Measurements from ENCODE around the gene SYTL1.
"Not testable (repeated sequence)": the region's sequence is repeated elsewhere in the genome, so short reads cannot be mapped to it uniquely, and the experiment has no call there.

Gene SYTL1

DNA sequence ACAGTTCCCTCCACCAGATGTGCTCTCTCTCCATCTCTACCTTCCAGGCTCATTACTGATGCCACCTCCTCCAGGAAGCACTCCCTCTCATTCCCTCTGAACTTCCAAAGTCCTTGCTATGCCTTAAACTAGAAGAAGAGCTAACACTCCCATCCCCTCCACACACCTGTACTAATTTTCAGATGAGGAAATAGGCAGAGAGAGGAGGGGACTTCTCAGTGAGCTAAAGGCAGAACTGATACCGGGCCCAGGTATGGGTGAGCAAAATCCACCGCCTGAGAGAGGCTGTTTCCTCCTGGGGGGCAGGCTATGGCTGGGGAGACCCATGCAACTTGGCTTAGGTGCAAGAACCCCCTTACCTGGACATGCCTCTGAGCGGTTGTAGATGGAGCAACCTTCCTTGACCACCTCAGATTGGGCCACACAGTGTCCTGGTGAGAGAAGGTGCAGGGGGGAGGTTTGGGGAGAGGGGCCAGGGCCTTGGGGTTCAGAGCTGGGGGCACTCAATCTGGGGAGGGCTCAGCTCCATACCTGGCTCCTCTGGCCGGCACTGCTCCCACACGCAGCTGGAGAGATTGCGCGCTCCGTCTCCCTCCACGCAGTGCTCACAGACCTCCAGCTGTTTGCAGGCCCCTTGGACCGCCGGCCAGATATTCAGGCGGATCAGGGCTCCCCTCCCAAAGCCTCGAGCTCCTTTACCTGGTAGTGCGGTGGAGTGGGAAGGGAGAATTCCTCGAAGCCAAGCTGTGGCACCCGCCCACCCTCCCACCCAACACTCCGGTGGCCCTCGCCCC, 40.3 kb downstream of the SYTL1 start:
- no peak for DNase-seq (ENCODE audit: insufficient read length)
- TF ChIP-seq POLR2AphosphoS5 (IDR thresholded peaks at IDR 0.05; ENCODE audit: low read depth, low read length) (no peak), TAF1 (IDR thresholded peaks at IDR 0.05; ENCODE audit: borderline replicate concordance, low read depth, low read length) (no peak), POLR2A (IDR thresholded peaks at IDR 0.05; ENCODE audit: low read depth, low read length) (no peak)
- FAIRE-seq: no peak

DNA sequence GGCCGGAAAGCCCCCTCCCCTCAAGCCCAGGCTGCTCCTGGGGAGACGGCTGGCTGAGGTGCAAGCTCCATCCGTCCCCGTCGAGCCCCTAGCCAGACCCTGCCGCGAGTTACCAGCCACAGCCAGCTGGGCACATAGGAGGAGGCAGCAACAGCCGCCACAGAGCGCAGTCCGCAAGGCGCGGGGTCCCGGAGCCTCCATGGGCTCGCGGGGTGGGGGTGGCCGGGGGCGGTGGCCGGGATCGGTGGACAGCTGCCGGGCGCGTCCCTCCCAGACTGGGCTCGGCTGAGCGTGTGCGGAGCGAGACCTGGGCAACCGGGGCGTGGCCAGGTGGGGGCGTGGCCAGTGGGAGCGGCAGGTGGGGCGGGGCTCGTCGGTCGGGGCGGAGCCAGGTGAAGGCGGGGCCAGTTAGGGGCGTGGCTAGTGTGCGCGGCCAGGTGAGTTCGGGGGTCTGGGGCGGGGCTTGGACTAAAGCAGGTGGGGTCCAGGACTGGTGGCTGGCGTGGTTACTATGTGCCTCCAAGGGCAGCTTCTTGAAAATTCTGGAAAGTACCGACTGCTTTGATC, 41.3 kb downstream of the SYTL1 start, which contains the start of gene CD164L2:
TSS of gene CD164L2 (minus strand) at position 295 of the 567 bp plus-strand sequence. CDS start at position 201, 94 bp downstream.
- DNase-seq (ENCODE audit: insufficient read length): no peak
- FAIRE-seq: no peak
- TF ChIP-seq POLR2A (IDR thresholded peaks at IDR 0.05; ENCODE audit: low read depth, low read length) (no peak), TAF1 (IDR thresholded peaks at IDR 0.05; ENCODE audit: borderline replicate concordance, low read depth, low read length) (no peak), POLR2AphosphoS5 (IDR thresholded peaks at IDR 0.05; ENCODE audit: low read depth, low read length) (no peak)

DNA sequence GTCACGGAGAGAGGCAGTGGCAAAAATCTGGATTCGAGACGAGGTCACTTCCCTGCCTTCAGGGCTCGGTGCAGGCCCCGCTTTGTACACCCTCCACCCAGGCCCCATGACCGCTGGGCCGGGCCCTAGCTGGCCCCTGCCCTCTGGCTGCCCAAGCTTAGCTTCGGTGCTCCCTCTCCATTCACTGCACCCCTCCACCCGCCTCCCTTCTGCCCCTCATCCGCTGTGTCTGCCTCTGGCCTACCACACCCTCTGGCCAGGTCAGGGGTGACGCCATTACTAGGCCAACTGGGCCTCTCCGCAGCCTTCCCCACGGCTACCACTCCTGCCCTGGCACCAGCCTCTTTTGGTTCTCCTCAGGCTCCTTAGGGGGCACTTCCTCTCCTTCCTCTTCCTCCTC, 41.8 kb downstream of the SYTL1 start:
- TF ChIP-seq POLR2A (IDR thresholded peaks at IDR 0.05; ENCODE audit: low read depth, low read length) (no peak), TAF1 (IDR thresholded peaks at IDR 0.05; ENCODE audit: borderline replicate concordance, low read depth, low read length) (no peak), POLR2AphosphoS5 (IDR thresholded peaks at IDR 0.05; ENCODE audit: low read depth, low read length) (no peak)
- DNase-seq (ENCODE audit: insufficient read length) (no peak), FAIRE-seq (no peak)

DNA sequence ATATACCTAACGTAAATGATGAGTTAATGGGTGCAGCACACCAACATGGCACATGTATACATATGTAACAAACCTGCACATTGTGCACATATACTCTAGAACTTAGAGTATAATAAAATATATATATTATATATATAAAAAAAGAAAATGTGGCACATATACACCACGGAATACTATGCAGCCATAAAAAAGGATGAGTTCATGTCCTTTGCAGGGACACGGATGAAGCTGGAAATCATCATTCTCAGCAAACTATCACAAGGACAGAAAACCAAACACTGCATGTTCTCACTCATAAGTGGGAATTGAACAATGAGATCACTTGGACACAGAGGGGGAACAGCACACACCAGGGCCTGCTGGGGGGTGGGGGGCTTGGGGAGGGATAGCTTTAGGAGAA, 43.0 kb downstream of the SYTL1 start:
- FAIRE-seq; DNase-seq (ENCODE audit: insufficient read length): not testable (repeated sequence)

DNA sequence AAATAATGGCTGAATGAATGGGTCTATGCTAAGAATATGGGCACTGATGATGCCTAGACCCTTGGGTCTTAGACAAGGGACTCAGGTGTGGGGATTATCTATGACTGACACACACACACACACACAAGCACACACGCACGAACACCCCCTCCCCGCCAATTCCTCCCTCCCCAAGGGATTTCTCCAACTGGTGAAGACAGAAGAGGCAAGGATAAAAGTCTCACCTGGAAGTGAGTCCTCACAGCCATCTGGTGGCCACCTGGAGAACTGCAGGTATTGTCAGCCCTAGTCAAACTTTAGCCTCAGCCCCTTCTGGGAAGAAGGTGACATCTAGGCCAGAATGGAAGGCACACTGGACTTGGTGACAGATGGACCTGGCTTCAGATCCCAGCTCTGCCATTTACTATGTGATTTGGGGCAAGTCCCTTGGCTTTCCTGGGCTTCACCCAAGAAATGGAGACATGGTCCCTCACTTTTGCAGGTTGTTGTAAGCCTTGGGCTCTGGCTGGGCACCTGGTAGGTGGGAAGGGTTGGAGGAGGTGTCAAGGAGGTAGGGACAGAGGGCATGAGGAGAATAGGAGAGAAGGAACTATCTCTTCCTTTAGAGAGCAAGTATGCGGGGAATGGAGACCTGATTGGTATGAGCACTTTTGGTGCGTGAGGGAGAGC, 46.6 kb downstream of the SYTL1 start:
- FAIRE-seq (peak; percentile 88), DNase-seq (ENCODE audit: insufficient read length) (no peak)
- TF ChIP-seq TAF1 (IDR thresholded peaks at IDR 0.05; ENCODE audit: borderline replicate concordance, low read depth, low read length): no peak
- no peak for TF ChIP-seq POLR2AphosphoS5 (IDR thresholded peaks at IDR 0.05; ENCODE audit: low read depth, low read length)
- no peak for TF ChIP-seq POLR2A (IDR thresholded peaks at IDR 0.05; ENCODE audit: low read depth, low read length)

DNA sequence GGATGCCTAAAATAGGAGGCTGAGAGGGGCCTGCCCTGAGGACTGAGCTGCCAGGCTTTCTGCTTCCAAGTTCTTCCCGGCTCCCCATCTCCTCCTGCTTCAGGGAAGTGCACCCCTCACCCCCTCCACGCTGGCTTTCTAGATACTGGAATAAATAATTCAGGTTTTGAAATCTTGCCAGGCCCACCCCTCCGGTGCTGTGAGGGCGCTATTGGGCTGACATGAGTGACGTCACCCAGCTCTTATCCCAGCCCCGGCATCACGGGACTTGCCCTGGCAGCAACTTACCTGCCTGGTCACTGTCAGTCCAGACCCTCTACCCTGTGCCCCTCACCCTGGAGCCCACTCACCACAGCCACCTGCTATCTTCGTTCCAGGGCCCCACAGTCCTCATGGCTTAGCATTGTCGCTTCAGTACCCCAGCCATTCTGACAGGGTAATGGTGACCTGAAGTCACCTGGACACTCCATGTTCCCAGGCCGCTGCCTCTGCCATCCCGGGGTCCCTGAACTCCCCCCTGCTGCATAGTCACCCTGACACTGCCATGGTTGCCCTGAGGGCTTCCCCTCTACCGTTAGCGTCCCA, 49.8 kb downstream of the SYTL1 start:
- no peak for DNase-seq (ENCODE audit: insufficient read length)
- no peak for FAIRE-seq
- no peak for TF ChIP-seq TAF1 (IDR thresholded peaks at IDR 0.05; ENCODE audit: borderline replicate concordance, low read depth, low read length)
- no peak for TF ChIP-seq POLR2AphosphoS5 (IDR thresholded peaks at IDR 0.05; ENCODE audit: low read depth, low read length)
- no peak for TF ChIP-seq POLR2A (IDR thresholded peaks at IDR 0.05; ENCODE audit: low read depth, low read length)

DNA sequence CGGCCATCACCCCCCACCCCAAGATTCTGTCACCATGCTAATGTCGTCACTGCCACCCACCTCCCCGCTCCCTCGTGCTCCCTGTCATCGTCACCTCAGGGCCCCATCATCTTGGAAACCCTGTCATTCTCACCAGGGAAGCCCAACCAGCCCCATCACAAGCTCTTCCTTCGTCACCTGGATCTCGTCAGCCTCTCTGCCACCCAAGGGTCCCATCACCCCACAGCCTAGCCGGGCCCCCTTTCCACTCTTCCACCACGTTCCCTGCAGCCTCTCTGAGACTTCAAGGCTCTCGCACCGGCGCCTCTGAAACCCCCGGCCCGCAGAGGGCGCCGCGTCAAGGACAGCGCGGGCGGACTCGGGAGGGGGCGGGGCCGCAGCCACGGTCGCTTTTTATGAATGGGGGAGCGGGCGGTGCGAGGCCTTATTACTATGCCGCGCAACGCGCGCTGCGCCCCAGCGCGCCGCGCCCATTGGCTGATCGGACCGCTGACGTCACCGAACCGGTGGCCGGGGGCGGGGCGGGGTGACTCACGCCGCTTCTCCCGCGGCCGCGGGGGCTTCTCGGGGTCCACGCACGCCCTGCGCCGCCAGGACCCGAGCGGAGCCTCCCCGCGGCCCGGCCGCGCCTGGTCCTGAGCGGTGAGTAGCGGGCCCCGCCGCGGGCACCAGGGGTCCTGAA, 50.4 kb downstream of the SYTL1 start, which contains the start of gene GPR3:
TSS of gene GPR3 (plus strand) at position 527 of the 682 bp plus-strand sequence. CDS start 1,177 bp downstream, outside the sequence.
- DNase-seq (ENCODE audit: insufficient read length) (peak; percentile 93), FAIRE-seq (peak; percentile 89)
- TF ChIP-seq POLR2AphosphoS5 (IDR thresholded peaks at IDR 0.05; ENCODE audit: low read depth, low read length) (no peak), TAF1 (IDR thresholded peaks at IDR 0.05; ENCODE audit: borderline replicate concordance, low read depth, low read length) (no peak), POLR2A (IDR thresholded peaks at IDR 0.05; ENCODE audit: low read depth, low read length) (no peak)

DNA sequence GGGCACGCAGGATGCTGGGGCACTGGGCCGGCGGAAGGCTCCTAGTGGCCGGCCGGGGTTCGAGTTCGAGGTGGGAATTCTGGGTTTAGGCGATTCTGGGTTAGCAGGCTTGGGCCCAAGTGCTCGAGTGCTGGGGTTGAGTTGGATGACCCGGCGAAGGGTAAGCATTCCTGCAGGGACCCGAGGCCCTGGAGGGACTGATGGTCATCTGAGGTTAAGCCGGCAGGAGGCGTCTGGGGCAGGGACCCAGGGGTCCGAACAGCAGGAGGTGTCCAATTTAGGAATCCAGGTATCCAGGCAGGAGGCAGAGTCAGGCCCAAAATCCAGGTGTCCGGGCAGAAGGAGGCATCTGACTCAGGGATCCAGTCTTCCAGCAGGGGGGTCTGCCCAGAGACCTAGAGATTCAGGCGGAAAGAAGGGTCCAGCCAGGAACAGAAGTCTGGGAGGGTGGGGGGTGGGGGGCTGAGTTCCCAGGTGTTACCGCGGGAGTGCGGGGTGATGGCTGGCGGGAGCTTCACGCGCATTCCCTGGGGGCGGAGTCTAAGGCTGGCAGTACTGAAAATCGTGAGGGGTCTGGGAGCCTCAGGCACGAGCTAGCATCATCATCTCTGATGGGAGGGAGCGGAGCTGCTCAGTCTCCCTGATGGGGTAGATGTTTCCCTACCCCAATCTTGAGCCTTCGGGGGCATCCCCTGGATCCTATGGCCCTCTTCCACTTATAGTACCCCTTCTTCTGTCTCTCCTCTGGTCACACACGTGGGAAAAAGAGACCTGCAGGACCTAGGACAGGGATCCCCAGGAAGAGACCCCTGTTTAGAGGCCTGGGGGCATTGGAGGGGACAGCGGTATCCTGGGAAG, 51.2 kb downstream of the SYTL1 start:
- DNase-seq (ENCODE audit: insufficient read length) (no peak), FAIRE-seq (no peak)
- TF ChIP-seq POLR2A (IDR thresholded peaks at IDR 0.05; ENCODE audit: low read depth, low read length): no peak

DNA sequence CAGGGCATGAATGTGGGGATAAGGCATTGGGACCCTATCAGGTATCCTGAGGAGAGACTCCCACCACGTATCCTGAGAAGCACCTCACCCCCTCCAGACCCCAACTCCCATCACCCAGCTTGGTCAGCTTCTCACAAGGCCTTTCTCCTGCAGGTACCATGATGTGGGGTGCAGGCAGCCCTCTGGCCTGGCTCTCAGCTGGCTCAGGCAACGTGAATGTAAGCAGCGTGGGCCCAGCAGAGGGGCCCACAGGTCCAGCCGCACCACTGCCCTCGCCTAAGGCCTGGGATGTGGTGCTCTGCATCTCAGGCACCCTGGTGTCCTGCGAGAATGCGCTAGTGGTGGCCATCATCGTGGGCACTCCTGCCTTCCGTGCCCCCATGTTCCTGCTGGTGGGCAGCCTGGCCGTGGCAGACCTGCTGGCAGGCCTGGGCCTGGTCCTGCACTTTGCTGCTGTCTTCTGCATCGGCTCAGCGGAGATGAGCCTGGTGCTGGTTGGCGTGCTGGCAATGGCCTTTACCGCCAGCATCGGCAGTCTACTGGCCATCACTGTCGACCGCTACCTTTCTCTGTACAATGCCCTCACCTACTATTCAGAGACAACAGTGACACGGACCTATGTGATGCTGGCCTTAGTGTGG, 51.9 kb downstream of the SYTL1 start:
- no peak for DNase-seq (ENCODE audit: insufficient read length)
- FAIRE-seq: no peak
- TF ChIP-seq TAF1 (IDR thresholded peaks at IDR 0.05; ENCODE audit: borderline replicate concordance, low read depth, low read length) (no peak), POLR2AphosphoS5 (IDR thresholded peaks at IDR 0.05; ENCODE audit: low read depth, low read length) (no peak), POLR2A (IDR thresholded peaks at IDR 0.05; ENCODE audit: low read depth, low read length) (no peak)

DNA sequence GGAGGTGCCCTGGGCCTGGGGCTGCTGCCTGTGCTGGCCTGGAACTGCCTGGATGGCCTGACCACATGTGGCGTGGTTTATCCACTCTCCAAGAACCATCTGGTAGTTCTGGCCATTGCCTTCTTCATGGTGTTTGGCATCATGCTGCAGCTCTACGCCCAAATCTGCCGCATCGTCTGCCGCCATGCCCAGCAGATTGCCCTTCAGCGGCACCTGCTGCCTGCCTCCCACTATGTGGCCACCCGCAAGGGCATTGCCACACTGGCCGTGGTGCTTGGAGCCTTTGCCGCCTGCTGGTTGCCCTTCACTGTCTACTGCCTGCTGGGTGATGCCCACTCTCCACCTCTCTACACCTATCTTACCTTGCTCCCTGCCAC, 52.4 kb downstream of the SYTL1 start:
- FAIRE-seq (no peak), DNase-seq (ENCODE audit: insufficient read length) (no peak)
- TF ChIP-seq POLR2A (IDR thresholded peaks at IDR 0.05; ENCODE audit: low read depth, low read length): no peak
- TF ChIP-seq TAF1 (IDR thresholded peaks at IDR 0.05; ENCODE audit: borderline replicate concordance, low read depth, low read length): no peak
- TF ChIP-seq POLR2AphosphoS5 (IDR thresholded peaks at IDR 0.05; ENCODE audit: low read depth, low read length): no peak
